SK-N-SH (cell line): ENCODE data around the gene PHLPP2.

Source experiments
- RXRA ChIP-seq: IDR thresholded peaks from 2 replicates; pipeline ENCODE4 v1.4.0; 2012; ENCODE audit warnings: low read depth, mild to moderate bottlenecking, borderline replicate concordance
- TF ChIP-seq, protein P1 (sequence below): IDR thresholded peaks from 2 replicates; pipeline ENCODE4 v1.4.0; 2012; ENCODE audit warnings: low read depth
- TF ChIP-seq, protein P2 (sequence below): fragments of 200-600 bp; sonication (generic); IDR thresholded peaks from 2 replicates; pipeline ENCODE4 v1.6.1; 2017; ENCODE audit warnings: antibody characterized with exemption, mild to moderate bottlenecking, moderate library complexity

DNA sequence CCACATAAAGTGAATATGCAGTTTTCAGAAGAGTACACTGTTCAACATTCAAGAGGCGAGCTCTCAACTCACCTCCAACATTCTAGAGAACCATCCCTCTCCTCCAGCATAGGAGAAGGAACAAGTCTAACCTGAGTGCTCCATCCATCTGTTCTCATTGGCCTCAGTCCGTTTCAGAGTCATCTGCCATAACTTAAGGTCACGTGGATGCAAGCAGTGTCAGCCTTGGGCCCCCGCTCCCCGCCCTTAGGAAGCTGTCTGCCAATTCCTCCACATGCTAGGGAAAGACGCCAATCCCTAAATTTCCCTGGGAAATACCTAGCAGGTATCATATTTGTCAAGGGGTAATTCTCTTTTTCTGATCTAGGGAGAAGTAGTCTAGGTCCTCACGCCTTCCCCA, 77.1 kb downstream of the PHLPP2 start:
- TF ChIP-seq, protein P1, sequence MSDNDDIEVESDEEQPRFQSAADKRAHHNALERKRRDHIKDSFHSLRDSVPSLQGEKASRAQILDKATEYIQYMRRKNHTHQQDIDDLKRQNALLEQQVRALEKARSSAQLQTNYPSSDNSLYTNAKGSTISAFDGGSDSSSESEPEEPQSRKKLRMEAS: no peak
- TF ChIP-seq, protein P2, sequence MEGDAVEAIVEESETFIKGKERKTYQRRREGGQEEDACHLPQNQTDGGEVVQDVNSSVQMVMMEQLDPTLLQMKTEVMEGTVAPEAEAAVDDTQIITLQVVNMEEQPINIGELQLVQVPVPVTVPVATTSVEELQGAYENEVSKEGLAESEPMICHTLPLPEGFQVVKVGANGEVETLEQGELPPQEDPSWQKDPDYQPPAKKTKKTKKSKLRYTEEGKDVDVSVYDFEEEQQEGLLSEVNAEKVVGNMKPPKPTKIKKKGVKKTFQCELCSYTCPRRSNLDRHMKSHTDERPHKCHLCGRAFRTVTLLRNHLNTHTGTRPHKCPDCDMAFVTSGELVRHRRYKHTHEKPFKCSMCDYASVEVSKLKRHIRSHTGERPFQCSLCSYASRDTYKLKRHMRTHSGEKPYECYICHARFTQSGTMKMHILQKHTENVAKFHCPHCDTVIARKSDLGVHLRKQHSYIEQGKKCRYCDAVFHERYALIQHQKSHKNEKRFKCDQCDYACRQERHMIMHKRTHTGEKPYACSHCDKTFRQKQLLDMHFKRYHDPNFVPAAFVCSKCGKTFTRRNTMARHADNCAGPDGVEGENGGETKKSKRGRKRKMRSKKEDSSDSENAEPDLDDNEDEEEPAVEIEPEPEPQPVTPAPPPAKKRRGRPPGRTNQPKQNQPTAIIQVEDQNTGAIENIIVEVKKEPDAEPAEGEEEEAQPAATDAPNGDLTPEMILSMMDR: no peak
- TF ChIP-seq RXRA: no peak
